HL-60 (cell line): ENCODE data around the gene KIAA0319L.

Experiments
- DNase-seq, 2 experiments: peaks; one replicate each; pipeline ENCODE4 v3.0.0-alpha.2; 2010 to 2020; ENCODE audit warnings: low read depth in 1 of 2, low spot score in 1 of 2
- H3K27ac ChIP-seq: fragments of 250-450 bp; sonication (Bioruptor Pico); replicated peaks from 2 replicates; pipeline ENCODE4 v1.5.1; 2020; ENCODE audit warnings: mild to moderate bottlenecking, moderate library complexity
- H3K27me3 ChIP-seq: fragments of 250-450 bp; sonication (Bioruptor Pico); 2 replicates; pipeline ENCODE4 v1.5.1; 2021; ENCODE audit warnings: mild to moderate bottlenecking, moderate library complexity; ENCODE audit not compliant: insufficient read depth, poor library complexity, severe bottlenecking
- H3K4me3 ChIP-seq: replicated peaks from 2 replicates; pipeline ENCODE4 v1.5.1; 2011; ENCODE audit warnings: mild to moderate bottlenecking, control low read depth, low read length; ENCODE audit not compliant: insufficient read depth
- GABPA ChIP-seq: IDR thresholded peaks from 2 replicates; pipeline ENCODE4 v1.6.1; 2012; ENCODE audit warnings: low read depth
- POLR2AphosphoS5 ChIP-seq: IDR thresholded peaks from 2 replicates; pipeline ENCODE4 v1.6.1; 2012; ENCODE audit warnings: low read depth
- REST ChIP-seq: IDR thresholded peaks from 2 replicates; pipeline ENCODE4 v1.6.1; 2012; ENCODE audit warnings: low read depth; ENCODE audit not compliant: insufficient replicate concordance
- SPI1 ChIP-seq: IDR thresholded peaks from 2 replicates; pipeline ENCODE4 v1.6.1; 2012; ENCODE audit warnings: low read depth, mild to moderate bottlenecking, borderline replicate concordance
- TF ChIP-seq, protein P1 (sequence below): IDR thresholded peaks from one replicate; pipeline ENCODE4 v1.5.1; 2011; ENCODE audit warnings: low read length, control low read depth, inconsistent platforms; ENCODE audit not compliant: insufficient read depth

The KIAA0319L gene

DNA sequence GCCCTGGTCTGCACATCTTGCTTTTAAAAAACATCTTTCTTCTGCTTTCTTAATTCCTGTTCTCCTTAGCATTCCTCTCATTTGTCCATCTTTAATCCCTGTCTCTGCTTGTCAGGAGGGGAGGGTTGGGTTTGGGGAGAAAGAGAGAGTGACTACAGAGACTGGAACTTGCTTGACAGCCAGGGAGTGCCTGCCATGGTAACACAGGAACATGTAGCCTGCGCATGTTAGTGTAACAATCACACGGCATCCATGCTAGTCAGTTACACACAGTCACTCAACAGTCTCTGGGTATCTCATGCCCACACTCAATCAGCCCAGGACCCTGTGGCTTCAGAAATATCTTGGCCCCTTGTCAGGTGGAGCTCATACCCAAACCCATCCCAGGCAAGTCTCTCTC, 15.1 kb upstream of the KIAA0319L start:
- no peak for TF ChIP-seq GABPA
- TF ChIP-seq REST, result no peak
- TF ChIP-seq, protein P1, sequence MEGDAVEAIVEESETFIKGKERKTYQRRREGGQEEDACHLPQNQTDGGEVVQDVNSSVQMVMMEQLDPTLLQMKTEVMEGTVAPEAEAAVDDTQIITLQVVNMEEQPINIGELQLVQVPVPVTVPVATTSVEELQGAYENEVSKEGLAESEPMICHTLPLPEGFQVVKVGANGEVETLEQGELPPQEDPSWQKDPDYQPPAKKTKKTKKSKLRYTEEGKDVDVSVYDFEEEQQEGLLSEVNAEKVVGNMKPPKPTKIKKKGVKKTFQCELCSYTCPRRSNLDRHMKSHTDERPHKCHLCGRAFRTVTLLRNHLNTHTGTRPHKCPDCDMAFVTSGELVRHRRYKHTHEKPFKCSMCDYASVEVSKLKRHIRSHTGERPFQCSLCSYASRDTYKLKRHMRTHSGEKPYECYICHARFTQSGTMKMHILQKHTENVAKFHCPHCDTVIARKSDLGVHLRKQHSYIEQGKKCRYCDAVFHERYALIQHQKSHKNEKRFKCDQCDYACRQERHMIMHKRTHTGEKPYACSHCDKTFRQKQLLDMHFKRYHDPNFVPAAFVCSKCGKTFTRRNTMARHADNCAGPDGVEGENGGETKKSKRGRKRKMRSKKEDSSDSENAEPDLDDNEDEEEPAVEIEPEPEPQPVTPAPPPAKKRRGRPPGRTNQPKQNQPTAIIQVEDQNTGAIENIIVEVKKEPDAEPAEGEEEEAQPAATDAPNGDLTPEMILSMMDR, result no peak
- no peak for TF ChIP-seq SPI1
- TF ChIP-seq POLR2AphosphoS5, result no peak
- no peaks in the 10 kb centered on the region for H3K27me3 ChIP-seq

GRCh38 chr1:35571263-35571662, 14.1 kb upstream of the KIAA0319L start:
- Histone ChIP-seq H3K4me3 (no peak overlapping the region), H3K27me3 (no peaks in the 10 kb centered on the region), H3K27ac (no peak overlapping the region)
- TF ChIP-seq GABPA (no peak), REST (no peak), SPI1 (no peak), POLR2AphosphoS5 (no peak)
- TF ChIP-seq, protein P1, result no peak
- DNase-seq, result no peak

More for the DNA sequence above, 15.1 kb upstream of the KIAA0319L start:
- no peak for DNase-seq
- Histone ChIP-seq H3K27ac (no peak overlapping the region), H3K4me3 (no peak overlapping the region)

DNA sequence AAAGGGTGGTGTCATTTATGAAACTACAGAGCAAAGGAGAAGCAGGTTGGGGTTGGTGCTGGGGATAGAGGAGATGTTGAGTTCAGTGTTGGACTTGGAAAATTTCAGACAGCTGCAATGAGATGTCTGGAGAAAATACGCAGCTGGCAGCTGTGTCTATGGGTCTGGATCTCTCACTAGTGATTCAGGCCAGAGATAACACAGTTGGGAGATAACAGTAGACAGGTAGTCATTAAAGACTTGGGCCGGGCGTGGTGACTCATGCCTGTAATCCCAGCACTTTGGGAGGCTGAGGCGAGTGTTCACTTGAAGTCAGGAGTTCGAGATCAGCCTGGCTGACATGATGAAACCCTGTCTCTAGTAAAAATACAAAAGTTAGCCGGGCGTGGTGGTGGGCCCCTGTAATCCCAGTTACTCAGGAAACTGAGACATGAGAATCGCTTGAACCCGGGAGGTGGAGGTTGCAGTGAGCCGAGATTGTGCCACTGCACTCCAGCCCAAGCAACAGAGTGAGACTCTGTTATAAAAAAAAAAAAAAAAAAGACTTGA, 13.5 kb upstream of the KIAA0319L start:
- H3K4me3 ChIP-seq, result no peak overlapping the region
- no peaks in the 10 kb centered on the region for H3K27me3 ChIP-seq
- H3K27ac ChIP-seq, result no peak overlapping the region
- no peak for DNase-seq
- TF ChIP-seq, protein P1, result no peak
- TF ChIP-seq POLR2AphosphoS5 (no peak), GABPA (no peak), REST (no peak), SPI1 (no peak)
